A549 (cell line): ENCODE measurements around the gene RACGAP1. TPM values are rescaled to one million over a fixed set of nuclear protein-coding genes. Genes with fewer than 3 reads are reported as not detected.

Experiments used
- ATAC-seq, 2 experiments: fragments of 200-7000 bp in 1 of 2; fragments of >200 bp in 1 of 2; cut with Nextera tagmentation in 1 of 2; cut with Tn5 transposase in 1 of 2; 3 replicates each; pipeline versions ENCODE4 v1.8.0 to v1.9.1; 2018 to 2020; ENCODE audit warnings: mild to moderate bottlenecking in 1 of 2, moderate library complexity in 1 of 2
- CTCF ChIA-PET: fragments of 300-600 bp; sonication (Branson Sonifier 250); formaldehyde crosslinking; extraction: SDS; loops from one replicate; lab custom pipeline; 2021; ENCODE audit warnings: antibody characterized with exemption, inconsistent platforms; lab: Yijun Ruan, JAX
- POLR2A ChIA-PET: fragments of 350-600 bp; formaldehyde crosslinking; extraction: SDS; loops from one replicate; lab custom pipeline; 2021; ENCODE audit warnings: antibody characterized with exemption, inconsistent platforms; lab: Yijun Ruan, JAX
- DNase-seq, 2 experiments: peaks; one replicate each; pipeline versions ENCODE4 v3.0.0 to v3.0.0-alpha.2; 2011 to 2016; ENCODE audit warnings: low read depth in 1 of 2, low spot score in 1 of 2
- FAIRE-seq: peaks from 2 replicates; lab custom pipeline; 2011; peaks lifted over from hg19 to GRCh38; lab: Jason Lieb, UNC
- H3K27ac ChIP-seq, 2 experiments: fragments of >200 bp; sonication (Bioruptor Twin); formaldehyde crosslinking; 3 replicates each; pipeline ENCODE4 v1.5.1; 2016 to 2017
- H3K4me1 ChIP-seq: fragments of >200 bp; sonication (Bioruptor Twin); formaldehyde crosslinking; 3 replicates; pipeline ENCODE4 v1.6.1; 2016
- H3K4me2 ChIP-seq: fragments of >200 bp; sonication (Bioruptor Twin); formaldehyde crosslinking; 3 replicates; pipeline ENCODE4 v1.6.1; 2016
- H3K4me3 ChIP-seq: fragments of >200 bp; sonication (Bioruptor Twin); formaldehyde crosslinking; 3 replicates; pipeline ENCODE4 v1.5.1; 2016
- H3K9me3 ChIP-seq: fragments of >200 bp; sonication (Bioruptor Twin); formaldehyde crosslinking; 3 replicates; pipeline ENCODE4 v1.6.1; 2016
- CBX8 ChIP-seq: fragments of 200-600 bp; sonication (generic); IDR thresholded peaks from 2 replicates; pipeline ENCODE4 v1.6.1; 2016
- E2F6 ChIP-seq: IDR thresholded peaks from 2 replicates; pipeline ENCODE4 v1.6.1; 2012; ENCODE audit warnings: low read depth, borderline replicate concordance
- EHMT2 ChIP-seq: fragments of 200-600 bp; sonication (generic); IDR thresholded peaks from 2 replicates; pipeline ENCODE4 v1.6.1; 2016; ENCODE audit warnings: antibody characterized with exemption, low read depth, mild to moderate bottlenecking, moderate library complexity
- EP300 ChIP-seq, 2 experiments: fragments of >200 bp; sonication (Bioruptor Twin); formaldehyde crosslinking; IDR thresholded peaks; 2 replicates in 1 of 2; 3 replicates in 1 of 2; pipeline ENCODE4 v1.6.1; 2016 to 2017
- FOSB ChIP-seq: fragments of 250-450 bp; sonication (Bioruptor Pico); IDR thresholded peaks from 2 replicates; pipeline ENCODE4 v1.5.0; 2020; ENCODE audit warnings: mild to moderate bottlenecking, moderate library complexity
- FOSL2 ChIP-seq, 2 experiments: fragments of 450-650 bp in 1 of 2; fragments of >200 bp in 1 of 2; sonication (Bioruptor Twin) in 1 of 2; formaldehyde crosslinking; IDR thresholded peaks; 2 replicates each; pipeline versions ENCODE4 v1.5.0 to v1.6.1; 2016 to 2020; ENCODE audit warnings: mild to moderate bottlenecking in 1 of 2, moderate library complexity in 1 of 2
- GATA3 ChIP-seq: IDR thresholded peaks from 2 replicates; pipeline ENCODE4 v1.6.1; 2012; ENCODE audit warnings: borderline replicate concordance
- HDAC2 ChIP-seq: fragments of 200-600 bp; sonication (generic); IDR thresholded peaks from 2 replicates; pipeline ENCODE4 v1.6.1; 2016
- HOXA7 ChIP-seq: fragments of 250-450 bp; sonication (Bioruptor Pico); IDR thresholded peaks from 2 replicates; pipeline ENCODE4 v1.5.0; 2020; ENCODE audit warnings: mild to moderate bottlenecking, moderate library complexity
- JUN ChIP-seq, 2 experiments: fragments of >200 bp; sonication (Bioruptor Twin); formaldehyde crosslinking; IDR thresholded peaks; 2 replicates in 1 of 2; 3 replicates in 1 of 2; pipeline ENCODE4 v1.6.1; 2016 to 2017
- KDM1A ChIP-seq: fragments of 200-600 bp; sonication (generic); IDR thresholded peaks from 2 replicates; pipeline ENCODE4 v1.6.1; 2016; ENCODE audit warnings: low read depth, mild to moderate bottlenecking
- MYC ChIP-seq: IDR thresholded peaks from 2 replicates; pipeline ENCODE4 v1.6.1; 2012; ENCODE audit warnings: mild to moderate bottlenecking, inconsistent platforms, low read length, improper control_type of control experiment, borderline replicate concordance
- NPAS2 ChIP-seq: fragments of 250-450 bp; sonication (Bioruptor Pico); IDR thresholded peaks from 2 replicates; pipeline ENCODE4 v1.8.0; 2022; ENCODE audit warnings: mild to moderate bottlenecking, moderate library complexity, borderline replicate concordance
- POLR2A ChIP-seq: IDR thresholded peaks from 2 replicates; pipeline ENCODE4 v1.6.1; 2012; ENCODE audit warnings: mild to moderate bottlenecking, low read length
- SMC3 ChIP-seq: fragments of >200 bp; sonication (Bioruptor Twin); formaldehyde crosslinking; IDR thresholded peaks from 3 replicates; pipeline ENCODE4 v1.6.1; 2018; ENCODE audit warnings: inconsistent platforms
- SREBF2 ChIP-seq: fragments of 450-650 bp; IDR thresholded peaks from 2 replicates; pipeline ENCODE4 v1.6.1; 2014; ENCODE audit warnings: mild to moderate bottlenecking, moderate library complexity
- WGBS: methylation state at CpG from one replicate; pipeline ENCODE4 v1.1.6; 2017; ENCODE audit errors: missing lambda C conversion rate; 5-methylcytosine and 5-hydroxymethylcytosine counted together
- polyA plus RNA-seq, 4 experiments: library from polyadenylated mRNA; depleted of rRNA in 3 of 4; stranded (reverse); fragments of >200 nt; fragmentation: RNase III in 1 of 4; extraction: RNeasy Plus Mini Kit Qiagen cat#74134 plus additional on column Dnase treatment in 1 of 4; gene quantifications; 2 replicates in 3 of 4; 3 replicates in 1 of 4; pipeline ENCODE4 v1.2.3, GENCODE V29; 2011 to 2017
- TF ChIP-seq, protein P1 (sequence below): fragments of >200 bp; sonication (Bioruptor Twin); formaldehyde crosslinking; IDR thresholded peaks from 3 replicates; pipeline ENCODE4 v1.6.1; 2016
- TF ChIP-seq, protein P2 (sequence below): IDR thresholded peaks from 2 replicates; pipeline ENCODE4 v1.6.1; 2012
- TF ChIP-seq, protein P3 (sequence below): fragments of 250-450 bp; sonication (Bioruptor Pico); IDR thresholded peaks from 2 replicates; pipeline ENCODE4 v1.5.0; 2021; ENCODE audit warnings: mild to moderate bottlenecking, moderate library complexity, borderline replicate concordance

The RACGAP1 gene
- polyA plus RNA-seq, 2 of the 4 experiments (the other 2 are of a cell fraction): 103 to 107 TPM

DNA sequence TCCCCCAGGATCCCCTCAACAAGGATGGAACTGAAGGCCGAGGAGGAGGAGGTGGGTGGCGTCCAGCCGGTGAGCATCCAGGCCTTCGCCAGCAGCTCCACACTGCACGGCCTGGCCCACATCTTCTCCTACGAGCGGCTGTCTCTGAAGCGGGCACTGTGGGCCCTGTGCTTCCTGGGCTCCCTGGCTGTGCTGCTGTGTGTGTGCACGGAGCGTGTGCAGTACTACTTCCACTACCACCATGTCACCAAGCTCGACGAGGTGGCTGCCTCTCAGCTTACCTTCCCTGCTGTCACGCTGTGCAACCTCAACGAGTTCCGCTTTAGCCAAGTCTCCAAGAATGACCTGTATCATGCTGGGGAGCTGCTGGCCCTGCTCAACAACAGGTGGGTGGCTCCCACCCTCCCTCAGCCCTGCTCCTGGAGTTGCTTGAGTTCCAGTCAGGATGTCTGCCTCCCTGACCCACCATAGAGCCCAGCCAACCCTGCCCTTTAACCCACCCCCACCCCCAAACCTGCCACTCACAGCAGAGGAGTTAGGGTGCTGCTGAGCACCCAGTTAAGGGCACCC is 33.5 kb upstream of the RACGAP1 start:
- ChIA-PET POLR2A (no interaction called here), CTCF (interaction anchor here (1.2 to 33.6 kb wide), 12 partner anchors 9 to 256 kb away, joined by 3 to 708 read pairs (median 5); partner anchors contain the start of genes AQP5, AQP6 and COX14)
- Histone ChIP-seq H3K4me3 (no peak overlapping the region), H3K9me3 (no peaks in the 10 kb centered on the region), H3K27ac (no peak overlapping the region), H3K4me2 (no peak overlapping the region), H3K4me1 (peaks cover 18% of the 10 kb centered on the region)
- WGBS: 93% methylated on average over 15 of the region's 15 CpGs
- DNase-seq (no peak), FAIRE-seq (no peak), ATAC-seq (no peak)
- no peak for TF ChIP-seq MYC

DNA sequence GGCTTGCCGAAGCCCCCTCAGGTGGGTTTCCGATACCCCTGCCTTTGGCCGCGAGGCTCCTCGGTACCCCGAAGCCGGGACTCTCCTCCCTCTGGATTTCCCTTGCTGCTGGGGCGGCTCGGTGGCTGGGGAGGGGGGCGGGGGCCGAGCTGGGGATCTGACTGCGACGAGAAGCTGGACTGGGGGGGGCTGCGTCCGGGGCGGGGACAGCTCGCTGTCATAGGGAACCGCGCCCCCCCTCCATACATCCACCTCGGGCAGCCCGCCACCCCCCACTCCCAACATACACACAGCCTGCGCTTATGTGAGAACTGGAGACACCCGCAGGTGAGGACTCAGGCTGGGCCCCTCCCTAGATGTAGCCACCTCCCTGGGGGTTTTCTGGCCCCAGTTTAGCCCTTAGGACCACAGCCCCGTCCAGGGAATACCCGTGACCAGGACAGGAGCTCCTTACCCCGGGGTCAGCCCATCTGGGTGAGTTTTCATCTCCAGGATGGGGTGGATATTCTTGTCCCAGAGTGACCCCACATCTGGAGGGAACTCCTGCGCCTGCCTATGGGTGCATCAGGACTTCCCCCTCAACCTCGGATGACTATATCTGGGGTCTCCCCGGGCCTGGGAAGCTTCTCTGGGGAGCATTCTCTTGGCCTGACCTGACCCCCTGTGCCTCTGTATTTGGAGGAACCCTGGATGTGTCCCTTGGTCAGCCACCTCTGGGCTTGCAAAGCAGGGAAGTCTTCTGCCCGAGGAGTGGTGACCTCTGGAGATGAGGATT is 32.8 kb upstream of the RACGAP1 start:
- DNase-seq (no peak), FAIRE-seq (no peak), ATAC-seq (peak in 1 of 2 experiments; percentile 4; a peak in 1 of 6 replicates)
- peak overlapping the region; percentile 85 for H3K4me3 ChIP-seq
- H3K4me1 ChIP-seq: peaks cover 18% of the 10 kb centered on the region
- TF ChIP-seq POLR2A (no peak), KDM1A (no peak), CBX8 (no peak), EP300 (IDR thresholded peaks at IDR 0.05) (no peak), SREBF2 (no peak), GATA3 (no peak), FOSB (CRISPR knock-in tag) (no peak), HDAC2 (no peak), HOXA7 (CRISPR knock-in tag) (no peak)
- TF ChIP-seq, protein P1, sequence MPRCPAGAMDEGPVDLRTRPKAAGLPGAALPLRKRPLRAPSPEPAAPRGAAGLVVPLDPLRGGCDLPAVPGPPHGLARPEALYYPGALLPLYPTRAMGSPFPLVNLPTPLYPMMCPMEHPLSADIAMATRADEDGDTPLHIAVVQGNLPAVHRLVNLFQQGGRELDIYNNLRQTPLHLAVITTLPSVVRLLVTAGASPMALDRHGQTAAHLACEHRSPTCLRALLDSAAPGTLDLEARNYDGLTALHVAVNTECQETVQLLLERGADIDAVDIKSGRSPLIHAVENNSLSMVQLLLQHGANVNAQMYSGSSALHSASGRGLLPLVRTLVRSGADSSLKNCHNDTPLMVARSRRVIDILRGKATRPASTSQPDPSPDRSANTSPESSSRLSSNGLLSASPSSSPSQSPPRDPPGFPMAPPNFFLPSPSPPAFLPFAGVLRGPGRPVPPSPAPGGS: no peak
- TF ChIP-seq, protein P2, sequence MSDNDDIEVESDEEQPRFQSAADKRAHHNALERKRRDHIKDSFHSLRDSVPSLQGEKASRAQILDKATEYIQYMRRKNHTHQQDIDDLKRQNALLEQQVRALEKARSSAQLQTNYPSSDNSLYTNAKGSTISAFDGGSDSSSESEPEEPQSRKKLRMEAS: no peak
- H3K9me3 ChIP-seq: no peaks in the 10 kb centered on the region
- H3K27ac ChIP-seq: peak overlapping the region; percentile 79 to 90
- CTCF ChIA-PET: interaction anchor here (0.6 to 33.6 kb wide), 13 partner anchors 8 to 946 kb away, joined by 3 to 708 read pairs (median 5); partner anchors contain the start of genes AQP5, AQP6 and SMARCD1
- H3K4me2 ChIP-seq: peak overlapping the region; percentile 94
- 42% methylated on average over 22 of the region's 30 CpGs for WGBS
- POLR2A ChIA-PET: interaction anchor here (1.0 kb wide), 1 partner anchor 13 kb away, joined by 3 read pairs; no protein-coding TSS in a partner anchor

DNA sequence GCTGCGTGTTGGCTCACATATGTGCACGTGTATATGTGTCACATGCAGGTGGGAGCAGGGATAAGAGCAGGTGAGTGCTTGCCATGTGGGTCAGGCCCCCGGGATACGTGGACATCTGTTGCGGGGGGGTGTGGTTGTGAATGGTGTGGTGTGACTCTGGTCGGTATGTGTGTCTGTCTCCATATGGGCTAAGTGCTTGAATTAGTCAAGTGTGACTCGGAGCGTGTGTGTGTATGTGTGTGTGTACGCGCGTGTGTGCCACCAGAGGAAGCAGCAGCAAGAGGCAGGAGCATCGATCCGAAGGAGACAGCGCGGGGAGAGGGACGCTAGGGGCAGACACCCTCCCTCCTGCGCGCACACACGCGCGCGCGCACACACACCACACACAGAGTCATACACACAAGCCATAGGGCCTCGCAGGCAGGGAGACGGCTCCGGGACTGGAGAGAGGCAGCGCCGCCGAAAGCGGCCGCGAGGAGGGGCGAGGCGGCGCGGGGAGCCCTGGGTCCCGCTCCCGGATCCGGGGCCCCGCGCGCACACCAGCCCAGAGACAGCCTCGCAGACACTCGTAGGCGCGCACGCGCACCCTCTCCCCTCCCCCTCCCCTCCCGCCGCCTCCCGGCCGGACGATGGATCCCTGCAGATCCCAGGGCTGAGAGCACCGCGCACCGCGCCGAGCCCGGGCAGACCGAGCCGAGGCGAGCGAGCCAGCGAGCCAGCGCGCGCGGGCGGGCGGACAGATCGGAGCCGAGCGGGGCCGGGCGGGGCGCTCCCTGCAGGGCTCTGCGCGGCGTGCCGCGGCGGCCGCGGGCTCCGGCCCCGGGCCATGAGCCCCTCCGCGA is 31.9 kb upstream of the RACGAP1 start, which contains the start of gene ASIC1:
ASIC1 (plus strand) TSS at position 597 of the 842 bp plus-strand sequence. CDS start 1,171 bp downstream, outside the sequence.
- Histone ChIP-seq H3K4me1 (peaks cover 18% of the 10 kb centered on the region), H3K27ac (peak within 1 kb of the TSS; percentile 79 to 90), H3K4me3 (peak within 1 kb of the TSS; percentile 85), H3K4me2 (peak within 1 kb of the TSS; percentile 94), H3K9me3 (no peaks in the 10 kb centered on the region)
- ChIA-PET CTCF (interaction anchor here (0.8 to 33.6 kb wide), 29 partner anchors 9 to 945 kb away, joined by 3 to 708 read pairs (median 10); partner anchors contain the start of genes AQP2, AQP5, AQP6 and RACGAP1), POLR2A (interaction anchor here (1.0 kb wide), 1 partner anchor 13 kb away, joined by 3 read pairs; no protein-coding TSS in a partner anchor)
- DNase-seq (peak; percentile 70 to 83), ATAC-seq (peak; percentile 72 to 81), FAIRE-seq (no peak)
- WGBS: 2% methylated on average over 32 of the region's 88 CpGs
- TF ChIP-seq EHMT2: no peak
- peak in 1 of 2 experiments; percentile 24; a peak in 1 of 5 replicates for TF ChIP-seq JUN (IDR thresholded peaks at IDR 0.05)
- peak; percentile 72; the same call in 1 of the 2 replicates for TF ChIP-seq E2F6
- TF ChIP-seq FOSL2 (IDR thresholded peaks at IDR 0.05): no peak
- TF ChIP-seq FOSL2 (CRISPR knock-in tag; IDR thresholded peaks at IDR 0.05): no peak
- no peak for TF ChIP-seq SMC3
- TF ChIP-seq, protein P3, sequence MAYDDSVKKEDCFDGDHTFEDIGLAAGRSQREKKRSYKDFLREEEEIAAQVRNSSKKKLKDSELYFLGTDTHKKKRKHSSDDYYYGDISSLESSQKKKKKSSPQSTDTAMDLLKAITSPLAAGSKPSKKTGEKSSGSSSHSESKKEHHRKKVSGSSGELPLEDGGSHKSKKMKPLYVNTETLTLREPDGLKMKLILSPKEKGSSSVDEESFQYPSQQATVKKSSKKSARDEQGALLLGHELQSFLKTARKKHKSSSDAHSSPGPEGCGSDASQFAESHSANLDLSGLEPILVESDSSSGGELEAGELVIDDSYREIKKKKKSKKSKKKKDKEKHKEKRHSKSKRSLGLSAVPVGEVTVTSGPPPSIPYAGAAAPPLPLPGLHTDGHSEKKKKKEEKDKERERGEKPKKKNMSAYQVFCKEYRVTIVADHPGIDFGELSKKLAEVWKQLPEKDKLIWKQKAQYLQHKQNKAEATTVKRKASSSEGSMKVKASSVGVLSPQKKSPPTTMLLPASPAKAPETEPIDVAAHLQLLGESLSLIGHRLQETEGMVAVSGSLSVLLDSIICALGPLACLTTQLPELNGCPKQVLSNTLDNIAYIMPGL (CRISPR knock-in tag): no peak
- TF ChIP-seq NPAS2: no peak
- TF ChIP-seq, all 56 proteins: peak for 2
